GM21381 (cell line): ENCODE data around the gene SOX13.
"Not testable (repeated sequence)": the region's sequence is repeated elsewhere in the genome, so short reads cannot be mapped to it uniquely, and the experiment has no call there.

Experiments
- ATAC-seq: cut with Tn5 transposase; IDR thresholded peaks from one replicate; pipeline ENCODE4 v1.9.1; 2021; ENCODE audit warnings: mild to moderate bottlenecking, moderate library complexity; ENCODE audit not compliant: unreplicated experiment

Gene SOX13

GRCh38 chr1:204072931-204073836 lies at the start of gene SOX13:
TSS of gene SOX13 (plus strand) at chr1:204073115. CDS start at chr1:204112916, 39,801 bp downstream.
- no peak for ATAC-seq

- no peak for ATAC-seq
Observed at GRCh38 chr1:204025917-204026707, 46.8 kb upstream of the SOX13 start.

- no peak for ATAC-seq
Observed at GRCh38 chr1:204027446-204027845, 45.5 kb upstream of the SOX13 start.

GRCh38 chr1:204029016-204029415 lies 43.9 kb upstream of the SOX13 start:
- no peak for ATAC-seq

- ATAC-seq = no peak
Observed at GRCh38 chr1:204031098-204031710, 41.7 kb upstream of the SOX13 start.

- no peak for ATAC-seq
Observed at GRCh38 chr1:204032642-204033235, 40.2 kb upstream of the SOX13 start.

GRCh38 chr1:204033306-204033705 lies 39.6 kb upstream of the SOX13 start:
- no peak for ATAC-seq

GRCh38 chr1:204036882-204037655 lies 35.8 kb upstream of the SOX13 start:
- ATAC-seq = no peak

GRCh38 chr1:204041232-204041767 lies 31.6 kb upstream of the SOX13 start:
- ATAC-seq = no peak

GRCh38 chr1:204041803-204042505 lies 31.0 kb upstream of the SOX13 start:
- no peak for ATAC-seq

GRCh38 chr1:204042516-204042915 lies 30.4 kb upstream of the SOX13 start:
- no peak for ATAC-seq

- no peak for ATAC-seq
Observed at GRCh38 chr1:204043680-204044079, 29.2 kb upstream of the SOX13 start.

GRCh38 chr1:204044448-204044847 lies 28.5 kb upstream of the SOX13 start:
- no peak for ATAC-seq

- ATAC-seq = no peak
Observed at GRCh38 chr1:204045430-204045829, 27.5 kb upstream of the SOX13 start.

- no peak for ATAC-seq
Observed at GRCh38 chr1:204046346-204046745, 26.6 kb upstream of the SOX13 start.

- ATAC-seq = not testable (repeated sequence)
Observed at GRCh38 chr1:204048796-204049195, 24.1 kb upstream of the SOX13 start.

- no peak for ATAC-seq
Observed at GRCh38 chr1:204051258-204051657, 21.7 kb upstream of the SOX13 start.

- no peak for ATAC-seq
Observed at GRCh38 chr1:204051718-204052117, 21.2 kb upstream of the SOX13 start.

GRCh38 chr1:204053893-204054292 lies 19.0 kb upstream of the SOX13 start:
- no peak for ATAC-seq
